Esophagus muscularis mucosa (tissue), 4 donors: ENCODE measurements around the gene FES. TPM values are rescaled to one million over a fixed set of nuclear protein-coding genes. Genes with fewer than 3 reads are reported as not detected.

Experiments
- DNase-seq: peaks from one replicate; pipeline ENCODE4 v3.0.0-alpha.2; 2017; ENCODE audit errors: extremely low spot score
- H3K27ac ChIP-seq, 4 donors: fragments of 200-600 bp; sonication (generic); replicated peaks in 1 of 4; 1 replicate in 3 of 4; 2 replicates in 1 of 4; pipeline ENCODE4 v1.5.1; 2016 to 2019; ENCODE audit warnings: mild to moderate bottlenecking in 1 of 4
- H3K27me3 ChIP-seq, 4 donors: fragments of 200-600 bp; sonication (generic); one replicate each; pipeline versions ENCODE4 v1.5.1 to v1.6.0; 2016 to 2019
- H3K36me3 ChIP-seq, 4 donors: fragments of 200-600 bp; sonication (generic); one replicate each; pipeline ENCODE4 v1.5.1; 2016 to 2019
- H3K4me1 ChIP-seq, 4 donors: fragments of 200-600 bp; sonication (generic); one replicate each; pipeline ENCODE4 v1.5.1; 2016 to 2019
- H3K4me3 ChIP-seq, 4 donors: fragments of 200-600 bp; sonication (generic); 1 replicate in 2 of 4; 2 replicates in 2 of 4; pipeline ENCODE4 v1.5.1; 2016 to 2019; ENCODE audit warnings: mild to moderate bottlenecking in 4 of 4, moderate library complexity in 1 of 4
- H3K9me3 ChIP-seq, 4 donors: fragments of 200-600 bp; sonication (generic); 1 replicate in 3 of 4; 2 replicates in 1 of 4; pipeline ENCODE4 v1.5.1; 2016 to 2019
- CTCF ChIP-seq, 3 experiments: fragments of 200-600 bp in 2 of 3; fragments of 450-650 bp in 1 of 3; sonication (generic) in 2 of 3; IDR thresholded peaks; one replicate each; pipeline ENCODE4 v1.5.1; 2017 to 2019; ENCODE audit warnings: antibody characterized with exemption in 3 of 3, mild to moderate bottlenecking in 2 of 3, moderate library complexity in 1 of 3
- EP300 ChIP-seq: sonication (generic); formaldehyde crosslinking; IDR thresholded peaks from one replicate; pipeline ENCODE4 v1.6.1; 2017; ENCODE audit warnings: antibody characterized with exemption
- POLR2A ChIP-seq: fragments of 450-650 bp; IDR thresholded peaks from one replicate; pipeline ENCODE4 v1.6.1; 2017; ENCODE audit warnings: antibody characterized with exemption, moderate library complexity, mild to moderate bottlenecking, low read depth
- POLR2AphosphoS5 ChIP-seq, 2 donors: sonication (generic); formaldehyde crosslinking; IDR thresholded peaks; one replicate each; pipeline ENCODE4 v1.6.1; 2017; ENCODE audit warnings: antibody characterized with exemption in 2 of 2
- WGBS: methylation state at CpG from one replicate; pipeline ENCODE4 v1.1.5; 2018; 5-methylcytosine and 5-hydroxymethylcytosine counted together
- intact Hi-C: fragments of 100-400 bp; cut with DNase I; formaldehyde crosslinking; loops from one replicate; pipeline ENCODE4 v1.15.1; 2023
- total RNA-seq, 4 donors: library from RNA; depleted of rRNA; stranded (reverse); fragments of >200 nt; gene quantifications; one replicate each; pipeline versions ENCODE4 v1.1.0 to v1.2.1, GENCODE V29; 2016

Gene FES
- total RNA-seq, 4 donors from 2014 or later: 26.1 to 41.9 (median 34.0) TPM

- H3K4me3 ChIP-seq: no peak overlapping the region
- WGBS: 75% methylated on average over 8 of the region's 18 CpGs
- DNase-seq: no peak
- H3K9me3 ChIP-seq: no peaks in the 10 kb centered on the region
- TF ChIP-seq POLR2AphosphoS5 (IDR thresholded peaks at IDR 0.05) (no peak), POLR2A (no peak), EP300 (no peak), CTCF (IDR thresholded peaks at IDR 0.05) (no peak)
- peaks cover 52 to 76% (median 68%) of the 10 kb centered on the region in 4 donors for H3K36me3 ChIP-seq
- peaks cover 17 to 28% (median 28%) of the 10 kb centered on the region in 4 donors for H3K4me1 ChIP-seq
- no peak overlapping the region for H3K27ac ChIP-seq
- H3K27me3 ChIP-seq: no peaks in the 10 kb centered on the region
- intact Hi-C loops: no loop called here
Measured at GRCh38 chr15:90889313-90889730, 5.0 kb downstream of the FES start.

- DNase-seq: no peak
- peaks cover 57 to 82% (median 74%) of the 10 kb centered on the region in 4 donors for H3K36me3 ChIP-seq
- intact Hi-C loops: no loop called here
- no peak overlapping the region for H3K27ac ChIP-seq
- no peak overlapping the region for H3K4me3 ChIP-seq
- peaks cover 17 to 23% (median 22%) of the 10 kb centered on the region in 4 donors for H3K4me1 ChIP-seq
- TF ChIP-seq EP300 (no peak), CTCF (IDR thresholded peaks at IDR 0.05) (no peak), POLR2A (no peak), POLR2AphosphoS5 (IDR thresholded peaks at IDR 0.05) (no peak)
- no peaks in the 10 kb centered on the region for H3K27me3 ChIP-seq
- no peaks in the 10 kb centered on the region for H3K9me3 ChIP-seq
- WGBS: 90% methylated on average over 26 of the region's 31 CpGs
Measured at GRCh38 chr15:90889736-90890456, 5.6 kb downstream of the FES start.

GRCh38 chr15:90890839-90891238 lies 6.5 kb downstream of the FES start:
- 67% methylated on average over 4 of the region's 12 CpGs for WGBS
- Histone ChIP-seq H3K4me1 (peaks cover 13 to 20% (median 13%) of the 10 kb centered on the region in 4 donors), H3K36me3 (peaks cover 58 to 91% (median 83%) of the 10 kb centered on the region in 4 donors), H3K4me3 (no peak overlapping the region), H3K9me3 (no peaks in the 10 kb centered on the region), H3K27ac (no peak overlapping the region), H3K27me3 (no peaks in the 10 kb centered on the region)
- intact Hi-C loops: no loop called here
- DNase-seq: no peak
- TF ChIP-seq EP300: no peak
- no peak for TF ChIP-seq CTCF (IDR thresholded peaks at IDR 0.05)
- TF ChIP-seq POLR2A: no peak
- no peak for TF ChIP-seq POLR2AphosphoS5 (IDR thresholded peaks at IDR 0.05)

GRCh38 chr15:90891346-90891949 lies 7.1 kb downstream of the FES start:
- Histone ChIP-seq H3K27me3 (no peaks in the 10 kb centered on the region), H3K4me3 (no peak overlapping the region), H3K27ac (no peak overlapping the region), H3K4me1 (peaks cover 6 to 17% (median 7%) of the 10 kb centered on the region in 4 donors), H3K9me3 (no peaks in the 10 kb centered on the region), H3K36me3 (peaks cover 58 to 95% (median 86%) of the 10 kb centered on the region in 4 donors)
- DNase-seq: no peak
- WGBS: 86% methylated on average over 6 of the region's 8 CpGs
- intact Hi-C loops: no loop called here
- TF ChIP-seq CTCF (IDR thresholded peaks at IDR 0.05) (no peak), POLR2AphosphoS5 (IDR thresholded peaks at IDR 0.05) (no peak), EP300 (no peak), POLR2A (no peak)
